OCI-LY3 (cell line): ENCODE measurements around the gene EYS.

Source experiments
- H2AFZ ChIP-seq: fragments of 200-600, 300-600 bp; shearing (Covaris generic); 2 replicates; pipeline ENCODE4 v1.6.0; 2014; ENCODE audit warnings: antibody characterized with exemption, low read depth, low read length
- H3K27ac ChIP-seq: fragments of 200-600, 300-600 bp; sonication (generic); 2 replicates; pipeline ENCODE4 v1.5.1; 2014; ENCODE audit warnings: mild to moderate bottlenecking, low read length, moderate library complexity, mixed read lengths
- H3K27me3 ChIP-seq: fragments of 200-600, 300-600 bp; sonication (generic); 2 replicates; pipeline ENCODE4 v1.6.1; 2014; ENCODE audit warnings: low read depth, low read length, mixed read lengths
- H3K36me3 ChIP-seq: fragments of 200-600, 300-600 bp; sonication (generic); replicated peaks from 2 replicates; pipeline ENCODE3; 2014; ENCODE audit warnings: low read depth, low read length, mixed read lengths
- H3K4me1 ChIP-seq: fragments of 300-600, 200-600 bp; sonication (generic); 2 replicates; pipeline ENCODE4 v1.6.1; 2014; ENCODE audit warnings: low read length, mixed read lengths
- H3K4me2 ChIP-seq: fragments of 200-600, 300-600 bp; sonication (generic); 2 replicates; pipeline ENCODE4 v1.6.1; 2014; ENCODE audit warnings: low read length, mixed read lengths
- H3K4me3 ChIP-seq: fragments of 300-600, 200-600 bp; sonication (generic); 2 replicates; pipeline ENCODE4 v1.5.1; 2014; ENCODE audit warnings: antibody characterized with exemption, mild to moderate bottlenecking, low read length, moderate library complexity
- H3K79me2 ChIP-seq: fragments of 300-600, 200-600 bp; shearing (Covaris generic); 2 replicates; pipeline ENCODE4 v1.6.1; 2014; ENCODE audit warnings: mild to moderate bottlenecking, low read length, mixed read lengths
- H3K9ac ChIP-seq: fragments of 300-600, 200-600 bp; shearing (Covaris generic); 2 replicates; pipeline ENCODE4 v1.6.0; 2014; ENCODE audit warnings: mild to moderate bottlenecking, low read length, moderate library complexity
- H3K9me3 ChIP-seq: fragments of 200-600, 300-600 bp; shearing (Covaris generic); 2 replicates; pipeline ENCODE4 v1.6.1; 2014; ENCODE audit warnings: low read length, mixed read lengths; ENCODE audit not compliant: insufficient read depth
- H4K20me1 ChIP-seq: fragments of 200-600, 300-600 bp; sonication (generic); 2 replicates; pipeline ENCODE4 v1.6.1; 2016; ENCODE audit warnings: low read length, mixed read lengths; ENCODE audit not compliant: insufficient read depth
- CTCF ChIP-seq: fragments of 200-600, 300-600 bp; sonication (generic); IDR thresholded peaks from 2 replicates; pipeline ENCODE4 v1.5.1; 2014; ENCODE audit warnings: antibody characterized with exemption, low read length, low read depth
- EZH2phosphoT487 ChIP-seq: fragments of 200-600 bp; shearing (Covaris generic); IDR thresholded peaks from 2 replicates; pipeline ENCODE4 v1.6.1; 2018; ENCODE audit warnings: antibody characterized with exemption, mixed run types, low read depth

EYS gene

DNA sequence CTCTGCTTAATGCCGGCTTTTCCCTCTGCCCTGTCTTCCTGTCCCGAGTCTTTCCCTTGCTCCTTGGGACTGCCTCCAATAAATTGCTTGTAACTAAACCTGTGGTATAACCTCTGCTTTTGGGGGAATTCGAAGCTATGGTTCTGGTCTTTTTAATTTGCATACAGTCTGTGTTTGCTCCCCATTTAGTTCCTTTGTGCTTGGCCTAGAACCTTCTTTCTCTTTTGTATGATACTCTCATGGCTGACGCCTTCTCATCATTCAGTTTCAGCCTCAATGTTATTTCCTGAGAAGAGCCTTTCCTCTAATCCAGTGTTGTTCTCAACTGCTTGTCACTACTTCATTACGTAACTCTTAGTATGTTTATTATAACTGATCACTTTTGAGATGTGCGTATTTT, 1823.4 kb downstream of the EYS start:
- Histone ChIP-seq H3K4me1 (peaks cover 16% of the 10 kb centered on the region), H4K20me1 (no peaks in the 10 kb centered on the region), H3K27me3 (no peaks in the 10 kb centered on the region), H3K27ac (no peak overlapping the region), H3K36me3 (no peaks in the 10 kb centered on the region), H3K9me3 (no peaks in the 10 kb centered on the region), H3K9ac (no peak overlapping the region), H2AFZ (no peak overlapping the region), H3K4me2 (no peak overlapping the region), H3K4me3 (no peak overlapping the region), H3K79me2 (no peaks in the 10 kb centered on the region)
- TF ChIP-seq EZH2phosphoT487 (no peak), CTCF (no peak)

- H3K9me3 ChIP-seq, result no peaks in the 10 kb centered on the region
- no peaks in the 10 kb centered on the region for H4K20me1 ChIP-seq
- no peak overlapping the region for H3K9ac ChIP-seq
- H3K27ac ChIP-seq, result no peak overlapping the region
- H3K4me1 ChIP-seq, result peaks cover 10% of the 10 kb centered on the region
- H3K36me3 ChIP-seq, result no peaks in the 10 kb centered on the region
- no peak for TF ChIP-seq CTCF
- TF ChIP-seq EZH2phosphoT487, result no peak
- no peaks in the 10 kb centered on the region for H3K79me2 ChIP-seq
- no peak overlapping the region for H3K4me2 ChIP-seq
- H3K4me3 ChIP-seq, result no peak overlapping the region
- H2AFZ ChIP-seq, result no peak overlapping the region
- H3K27me3 ChIP-seq, result no peaks in the 10 kb centered on the region
Observed at GRCh38 chr6:63882208-63882607, 1824.8 kb downstream of the EYS start.

DNA sequence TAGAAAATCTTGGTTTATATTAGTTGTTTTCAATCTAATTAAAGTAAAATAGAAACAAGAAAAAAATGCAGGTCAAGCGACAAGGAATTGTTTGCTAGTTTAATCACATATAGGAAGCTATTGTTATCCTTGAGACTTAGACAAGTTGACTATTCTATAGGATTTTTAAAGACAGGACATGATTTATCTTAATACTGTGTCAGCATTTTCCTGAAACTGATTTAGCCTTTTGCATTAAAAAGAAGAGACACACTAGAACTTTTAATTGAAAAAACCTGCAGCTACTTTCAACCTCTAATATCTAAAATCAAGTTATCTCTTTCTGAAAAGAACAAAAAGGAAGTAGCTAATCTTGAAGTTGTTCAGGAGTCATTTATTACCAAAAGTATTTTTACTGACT, 1825.2 kb downstream of the EYS start:
- H3K4me2 ChIP-seq, result no peak overlapping the region
- no peaks in the 10 kb centered on the region for H3K9me3 ChIP-seq
- H3K4me1 ChIP-seq, result peaks cover 6% of the 10 kb centered on the region
- no peaks in the 10 kb centered on the region for H4K20me1 ChIP-seq
- no peaks in the 10 kb centered on the region for H3K27me3 ChIP-seq
- H2AFZ ChIP-seq, result no peak overlapping the region
- no peak overlapping the region for H3K27ac ChIP-seq
- TF ChIP-seq CTCF, result no peak
- TF ChIP-seq EZH2phosphoT487, result no peak
- H3K9ac ChIP-seq, result no peak overlapping the region
- no peaks in the 10 kb centered on the region for H3K79me2 ChIP-seq
- H3K36me3 ChIP-seq, result no peaks in the 10 kb centered on the region
- H3K4me3 ChIP-seq, result no peak overlapping the region

- Histone ChIP-seq H3K79me2 (no peaks in the 10 kb centered on the region), H3K4me1 (no peaks in the 10 kb centered on the region), H3K9me3 (no peaks in the 10 kb centered on the region), H3K36me3 (no peaks in the 10 kb centered on the region), H3K9ac (no peak overlapping the region), H3K27me3 (no peaks in the 10 kb centered on the region), H2AFZ (no peak overlapping the region), H3K4me3 (no peak overlapping the region), H3K27ac (no peak overlapping the region), H3K4me2 (no peak overlapping the region), H4K20me1 (no peaks in the 10 kb centered on the region)
- no peak for TF ChIP-seq EZH2phosphoT487
- no peak for TF ChIP-seq CTCF
Observed at GRCh38 chr6:63872233-63872632, 1834.8 kb downstream of the EYS start.
